ENCODE results near the gene CD302.
"Not testable (repeated sequence)": the region's sequence is repeated elsewhere in the genome, so short reads cannot be mapped to it uniquely, and the experiment has no call there.

Gene CD302

GRCh38 chr2:159792599-159792998 is 5.4 kb downstream of the CD302 start:
- no peak for DNase-seq

GRCh38 chr2:159792036-159792435 is 6.0 kb downstream of the CD302 start:
- no peak for DNase-seq

- DNase-seq: no peak
These were observed 7.7 kb downstream of the CD302 start for GRCh38 chr2:159790323-159790722.

- no peak for DNase-seq
These were observed 9.8 kb downstream of the CD302 start for GRCh38 chr2:159788253-159788652.

- not testable (repeated sequence) for DNase-seq
These were observed 10.4 kb downstream of the CD302 start for GRCh38 chr2:159787647-159788046.

GRCh38 chr2:159786938-159787337 is 11.1 kb downstream of the CD302 start:
- no peak for DNase-seq

- DNase-seq: no peak
These were observed 12.8 kb downstream of the CD302 start for GRCh38 chr2:159785195-159785594.

GRCh38 chr2:159784744-159785143 is 13.3 kb downstream of the CD302 start:
- not testable (repeated sequence) for DNase-seq

- DNase-seq: no peak
These were observed 14.5 kb downstream of the CD302 start for GRCh38 chr2:159783556-159783955.

GRCh38 chr2:159776321-159776720 is 21.7 kb downstream of the CD302 start:
- no peak for DNase-seq

GRCh38 chr2:159775021-159775420 is 23.0 kb downstream of the CD302 start:
- DNase-seq: no peak

GRCh38 chr2:159774370-159774990 is 23.5 kb downstream of the CD302 start:
- no peak for DNase-seq

GRCh38 chr2:159773886-159774285 is 24.1 kb downstream of the CD302 start:
- DNase-seq: no peak

GRCh38 chr2:159773426-159773825 is 24.6 kb downstream of the CD302 start:
- DNase-seq: no peak

- no peak for DNase-seq
These were observed 28.9 kb downstream of the CD302 start for GRCh38 chr2:159769147-159769546.

GRCh38 chr2:159762075-159762474 is 35.9 kb downstream of the CD302 start:
- no peak for DNase-seq

- DNase-seq: no peak
These were observed 37.7 kb downstream of the CD302 start for GRCh38 chr2:159760326-159760725.

- DNase-seq: no peak
These were observed 38.4 kb downstream of the CD302 start for GRCh38 chr2:159759577-159759976.

- no peak for DNase-seq
These were observed 39.3 kb downstream of the CD302 start for GRCh38 chr2:159758686-159759085.

- DNase-seq: no peak
These were observed 39.8 kb downstream of the CD302 start for GRCh38 chr2:159758239-159758638.

- DNase-seq: no peak
These were observed 42.2 kb downstream of the CD302 start for GRCh38 chr2:159755788-159756187.

GRCh38 chr2:159755014-159755413 is 43.0 kb downstream of the CD302 start:
- no peak for DNase-seq

- no peak for DNase-seq
These were observed 44.2 kb downstream of the CD302 start for GRCh38 chr2:159753797-159754196.

- DNase-seq: no peak
These were observed 47.1 kb downstream of the CD302 start for GRCh38 chr2:159750873-159751272.

GRCh38 chr2:159748089-159748488 is 49.9 kb downstream of the CD302 start:
- no peak for DNase-seq

- DNase-seq: not testable (repeated sequence)
These were observed 52.8 kb downstream of the CD302 start for GRCh38 chr2:159745237-159745636.

All from NCI-H1436 treated with DMSO at 0.1 percent for 48 hours (cell line).